Muscle of leg (tissue), 11 donors: Measurements from ENCODE around the gene LSP1. TPM values are rescaled to one million over a fixed set of nuclear protein-coding genes. Genes with fewer than 3 reads are reported as not detected.
A peak's percentile ranks its signal among the peaks of the same experiment; 100 is the strongest.

Source experiments
- DNase-seq: peaks from one replicate; pipeline ENCODE4 v3.0.0; 2013
- H3K27ac ChIP-seq: one replicate; pipeline ENCODE4 v1.5.1; 2013; ENCODE audit warnings: mild to moderate bottlenecking, low read length, control low read depth
- H3K27me3 ChIP-seq: one replicate; pipeline ENCODE4 v1.6.1; 2013; ENCODE audit warnings: low read length; ENCODE audit not compliant: control insufficient read depth, insufficient read depth
- H3K36me3 ChIP-seq: one replicate; pipeline ENCODE4 v1.6.1; 2013; ENCODE audit warnings: low read length; ENCODE audit not compliant: control insufficient read depth, insufficient read depth
- H3K4me1 ChIP-seq: one replicate; pipeline ENCODE4 v1.6.1; 2013; ENCODE audit warnings: low read length; ENCODE audit not compliant: control insufficient read depth, insufficient read depth
- H3K4me3 ChIP-seq: one replicate; pipeline ENCODE4 v1.5.1; 2013; ENCODE audit warnings: low read length, control low read depth
- H3K9me3 ChIP-seq: replicated peaks from 2 replicates; pipeline ENCODE4 v1.6.1; 2013; ENCODE audit warnings: low read depth, low read length; ENCODE audit not compliant: control insufficient read depth
- WGBS: methylation state at CpG from one replicate; pipeline ENCODE4 v1.1.5; 2013; ENCODE audit warnings: missing lambda C conversion rate; ENCODE audit not compliant: insufficient coverage; 5-methylcytosine and 5-hydroxymethylcytosine counted together
- polyA plus RNA-seq, 8 donors: library from polyadenylated mRNA; unstranded; fragments of 120-200 nt; gene quantifications; one replicate each; pipeline versions ENCODE4 v1.2.1 to v1.2.3, GENCODE V29; 2013; ENCODE audit warnings: inconsistent platforms in 1 of 8, low replicate concordance in 1 of 8; ENCODE audit not compliant: insufficient read length in 8 of 8, insufficient read depth in 1 of 8
- total RNA-seq: library from RNA; stranded (reverse); fragments of 120-200 nt; gene quantifications from one replicate; pipeline ENCODE4 v1.2.4, GENCODE V29; 2013

Gene LSP1
- total and polyA plus RNA-seq, 9 donors = 18.2 to 61.1 (median 42.1) TPM

DNA sequence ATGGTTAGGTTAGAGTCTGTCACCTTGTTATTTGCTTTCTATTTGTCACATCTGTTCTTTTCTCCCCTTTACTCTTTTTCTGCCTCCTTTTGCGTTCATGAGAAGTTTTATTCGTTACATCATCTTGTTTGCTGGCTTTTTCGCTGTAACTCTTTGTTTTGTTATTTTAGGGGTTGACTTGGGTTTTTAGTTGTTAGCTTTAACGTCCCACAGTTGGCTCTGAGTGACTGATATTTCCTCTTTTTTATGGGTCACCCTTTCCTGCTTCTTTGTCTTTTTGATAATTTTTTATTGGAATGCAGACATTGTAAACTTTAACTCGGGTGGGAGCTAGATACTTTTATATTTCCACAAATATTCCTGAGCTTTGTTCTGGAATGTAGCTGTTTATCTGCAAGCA lies 53.3 kb downstream of the LSP1 start:
- H3K4me1 ChIP-seq = peaks cover 40% of the 10 kb centered on the region
- no peaks in the 10 kb centered on the region for H3K27me3 ChIP-seq
- H3K27ac ChIP-seq = peak overlapping the region; percentile 91
- peak; percentile 61 for DNase-seq
- H3K9me3 ChIP-seq = no peaks in the 10 kb centered on the region
- no peaks in the 10 kb centered on the region for H3K36me3 ChIP-seq
- WGBS = no CpG with 5 or more reads among the region's 5 CpGs
- no peak overlapping the region for H3K4me3 ChIP-seq

GRCh38 chr11:1906611-1907423 lies 53.9 kb downstream of the LSP1 start:
- 28% methylated on average over 13 of the region's 14 CpGs for WGBS
- DNase-seq = peak; percentile 31
- Histone ChIP-seq H3K4me1 (peaks cover 40% of the 10 kb centered on the region), H3K27me3 (no peaks in the 10 kb centered on the region), H3K9me3 (no peaks in the 10 kb centered on the region), H3K4me3 (no peak overlapping the region), H3K27ac (peak overlapping the region; percentile 91), H3K36me3 (no peaks in the 10 kb centered on the region)

DNA sequence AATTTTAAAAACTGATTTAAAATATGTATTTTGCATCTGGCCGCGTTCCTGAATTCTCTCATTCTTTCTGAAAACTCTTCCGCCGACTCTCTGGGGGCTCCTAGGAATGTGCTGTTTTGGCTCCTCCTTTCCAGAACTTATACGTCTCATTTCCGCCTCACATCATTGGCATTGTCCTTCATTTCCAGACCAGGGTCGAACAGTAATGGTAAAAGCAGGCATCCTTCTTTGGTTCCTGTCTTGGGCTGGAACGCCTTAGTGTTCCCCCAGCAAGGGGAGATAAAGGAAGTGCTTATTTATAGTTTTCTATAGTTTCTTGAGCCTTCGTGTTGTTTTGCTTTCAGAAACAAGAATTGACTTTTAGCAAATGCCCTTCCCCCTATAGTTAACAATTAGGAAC lies 55.7 kb downstream of the LSP1 start:
- no peaks in the 10 kb centered on the region for H3K27me3 ChIP-seq
- H3K27ac ChIP-seq = peak overlapping the region; percentile 91
- H3K4me3 ChIP-seq = no peak overlapping the region
- WGBS = 0% methylated on average over 4 of the region's 9 CpGs
- peaks cover 46% of the 10 kb centered on the region for H3K4me1 ChIP-seq
- peak; percentile 98 for DNase-seq
- no peaks in the 10 kb centered on the region for H3K9me3 ChIP-seq
- no peaks in the 10 kb centered on the region for H3K36me3 ChIP-seq

DNA sequence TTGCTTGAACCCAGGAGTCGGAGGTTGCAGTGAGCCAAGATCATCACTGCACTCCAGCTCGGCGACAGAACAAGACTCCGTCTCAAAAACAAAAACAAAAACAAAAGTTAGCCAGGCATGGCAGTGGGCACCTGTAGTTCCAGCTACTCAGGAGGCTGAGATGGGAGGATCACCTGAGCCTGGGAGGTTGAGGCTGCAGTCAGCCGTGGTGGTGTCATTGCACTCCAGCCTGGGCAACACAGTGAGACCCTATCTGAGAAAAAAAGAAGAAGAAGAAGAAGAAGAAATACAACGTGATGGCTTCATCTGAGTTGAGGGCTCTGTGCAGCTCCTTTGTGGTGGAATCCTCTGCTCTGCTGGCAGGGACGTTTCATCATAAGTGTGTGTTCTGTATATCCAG lies 56.6 kb downstream of the LSP1 start:
- no peaks in the 10 kb centered on the region for H3K36me3 ChIP-seq
- H3K9me3 ChIP-seq = no peaks in the 10 kb centered on the region
- no peaks in the 10 kb centered on the region for H3K27me3 ChIP-seq
- no peak overlapping the region for H3K4me3 ChIP-seq
- peak overlapping the region; percentile 91 for H3K27ac ChIP-seq
- 77% methylated on average over 3 of the region's 7 CpGs for WGBS
- DNase-seq = no peak
- peaks cover 46% of the 10 kb centered on the region for H3K4me1 ChIP-seq

GRCh38 chr11:1912289-1912878 lies 59.5 kb downstream of the LSP1 start:
- no peak overlapping the region for H3K4me3 ChIP-seq
- H3K27ac ChIP-seq = peak overlapping the region; percentile 69
- 64% methylated on average over 5 of the region's 13 CpGs for WGBS
- H3K9me3 ChIP-seq = no peaks in the 10 kb centered on the region
- H3K27me3 ChIP-seq = no peaks in the 10 kb centered on the region
- peak; percentile 83 for DNase-seq
- peaks cover 47% of the 10 kb centered on the region for H3K4me1 ChIP-seq
- peaks cover 3% of the 10 kb centered on the region for H3K36me3 ChIP-seq

DNA sequence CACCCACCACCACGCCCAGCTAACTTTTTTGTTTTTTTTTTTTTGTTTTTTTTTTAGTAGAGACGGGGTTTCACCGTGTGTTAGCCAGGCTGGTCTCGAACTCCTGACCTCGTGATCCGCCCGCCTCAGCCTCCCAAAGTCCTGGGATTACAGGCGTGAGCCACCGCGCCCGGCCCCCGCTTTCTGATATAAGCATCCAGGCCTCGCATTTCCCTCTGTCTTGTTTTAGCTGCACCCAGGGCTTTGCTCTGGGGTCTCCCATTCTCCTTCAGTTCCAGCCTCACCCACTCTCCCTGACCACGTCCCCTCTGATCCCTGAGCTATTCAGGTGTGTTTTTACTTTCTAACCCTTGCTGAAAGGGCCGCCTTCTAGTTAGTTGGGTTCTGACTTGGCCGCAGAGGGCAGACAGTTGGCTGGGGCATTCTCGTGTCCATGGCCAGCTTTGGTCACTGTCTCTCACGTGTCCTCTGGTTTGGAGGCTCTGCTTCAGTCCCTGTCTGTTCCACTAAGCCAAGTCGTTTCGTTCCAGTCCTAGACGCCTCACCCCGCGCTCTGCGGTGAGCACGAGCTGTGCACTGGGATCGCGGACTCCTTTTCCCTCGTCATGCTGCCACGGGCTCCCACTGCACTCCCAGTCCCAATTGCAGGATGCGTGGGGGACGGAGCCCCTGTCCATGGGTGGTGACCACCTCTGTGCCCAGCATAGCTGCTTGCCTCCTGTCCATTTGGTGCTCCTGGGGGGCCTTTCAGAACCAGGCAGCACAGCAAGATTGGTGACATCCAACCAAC lies 60.6 kb downstream of the LSP1 start:
- H3K27ac ChIP-seq = peak overlapping the region; percentile 26
- peak; percentile 21 for DNase-seq

GRCh38 chr11:1915795-1916131 lies 62.9 kb downstream of the LSP1 start:
- peaks cover 3% of the 10 kb centered on the region for H3K36me3 ChIP-seq
- no peaks in the 10 kb centered on the region for H3K9me3 ChIP-seq
- no peak overlapping the region for H3K4me3 ChIP-seq
- H3K4me1 ChIP-seq = peaks cover 60% of the 10 kb centered on the region
- no peak for DNase-seq
- no peaks in the 10 kb centered on the region for H3K27me3 ChIP-seq
- 95% methylated on average over 2 of the region's 2 CpGs for WGBS
- H3K27ac ChIP-seq = no peak overlapping the region

More for the DNA sequence above, 60.6 kb downstream of the LSP1 start:
- Histone ChIP-seq H3K4me1 (peaks cover 51% of the 10 kb centered on the region), H3K27me3 (no peaks in the 10 kb centered on the region), H3K4me3 (no peak overlapping the region), H3K36me3 (peaks cover 3% of the 10 kb centered on the region), H3K9me3 (no peaks in the 10 kb centered on the region)
- WGBS = 85% methylated on average over 28 of the region's 31 CpGs

- H3K36me3 ChIP-seq = peaks cover 3% of the 10 kb centered on the region
- H3K27me3 ChIP-seq = no peaks in the 10 kb centered on the region
- DNase-seq = peak; percentile 8
- H3K4me3 ChIP-seq = no peak overlapping the region
- WGBS = 81% methylated on average over 11 of the region's 14 CpGs
- no peaks in the 10 kb centered on the region for H3K9me3 ChIP-seq
- peaks cover 66% of the 10 kb centered on the region for H3K4me1 ChIP-seq
- H3K27ac ChIP-seq = peak overlapping the region; percentile 83
These were observed 63.5 kb downstream of the LSP1 start for GRCh38 chr11:1916132-1916985.

- H3K36me3 ChIP-seq = peaks cover 5% of the 10 kb centered on the region
- peaks cover 70% of the 10 kb centered on the region for H3K4me1 ChIP-seq
- peak overlapping the region; percentile 83 for H3K27ac ChIP-seq
- no peak overlapping the region for H3K4me3 ChIP-seq
- peak; percentile 75 for DNase-seq
- no peaks in the 10 kb centered on the region for H3K9me3 ChIP-seq
- 51% methylated on average over 7 of the region's 8 CpGs for WGBS
- no peaks in the 10 kb centered on the region for H3K27me3 ChIP-seq
These were observed 64.2 kb downstream of the LSP1 start for GRCh38 chr11:1916986-1917522.
